Osteoblast (primary cell): ENCODE measurements around the gene P2RY14. TPM values are rescaled to one million over a fixed set of nuclear protein-coding genes. Genes with fewer than 3 reads are reported as not detected.

Experiments used
- DNase-seq: peaks from one replicate; pipeline ENCODE4 v3.0.0; 2011; ENCODE audit warnings: low spot score, mixed read lengths; ENCODE audit not compliant: insufficient read length; ENCODE audit errors: missing footprints
- H2AFZ ChIP-seq: 2 replicates; pipeline ENCODE4 v1.6.0; 2011; ENCODE audit warnings: mild to moderate bottlenecking, low read length
- H3K27ac ChIP-seq: 2 replicates; pipeline ENCODE4 v1.5.1; 2011; ENCODE audit warnings: mild to moderate bottlenecking, low read depth, low read length, moderate library complexity
- H3K27me3 ChIP-seq: 2 replicates; pipeline ENCODE4 v1.6.0; 2012; ENCODE audit warnings: mild to moderate bottlenecking, control low read depth, inconsistent platforms, low read length, moderate library complexity; ENCODE audit not compliant: insufficient read depth
- H3K36me3 ChIP-seq: 2 replicates; pipeline ENCODE4 v1.5.1; 2011; ENCODE audit warnings: mild to moderate bottlenecking, low read length, control low read depth, moderate library complexity; ENCODE audit not compliant: insufficient read depth
- H3K4me1 ChIP-seq: 2 replicates; pipeline ENCODE4 v1.5.1; 2011; ENCODE audit warnings: mild to moderate bottlenecking, low read length, control low read depth, moderate library complexity; ENCODE audit not compliant: insufficient read depth
- H3K4me2 ChIP-seq: 2 replicates; pipeline ENCODE4 v1.6.0; 2011; ENCODE audit warnings: mild to moderate bottlenecking, low read length; ENCODE audit not compliant: insufficient read depth
- H3K4me3 ChIP-seq: fragments of 200-600 bp; sonication (generic); 3 replicates; pipeline ENCODE4 v1.5.1; 2012; ENCODE audit warnings: mild to moderate bottlenecking, low read length, inconsistent platforms; ENCODE audit not compliant: insufficient read depth
- H3K79me2 ChIP-seq: 2 replicates; pipeline ENCODE4 v1.6.0; 2012; ENCODE audit warnings: mild to moderate bottlenecking, low read length, control low read depth, inconsistent platforms; ENCODE audit not compliant: insufficient read depth
- H3K9me3 ChIP-seq: 2 replicates; pipeline ENCODE4 v1.5.1; 2011; ENCODE audit warnings: low read depth, low read length, control low read depth
- H4K20me1 ChIP-seq: 2 replicates; pipeline ENCODE4 v1.6.0; 2012; ENCODE audit warnings: mild to moderate bottlenecking, low read length, control low read depth; ENCODE audit not compliant: insufficient read depth
- CTCF ChIP-seq: IDR thresholded peaks from 2 replicates; pipeline ENCODE4 v1.5.1; 2011; ENCODE audit warnings: mild to moderate bottlenecking, low read depth, low read length, moderate library complexity; ENCODE audit errors: extremely low read depth
- total RNA-seq: library from RNA; depleted of rRNA; stranded (reverse); fragments of >200 nt; gene quantifications from 2 replicates; pipeline ENCODE4 v1.2.3, GENCODE V29; 2012

Gene P2RY14
- total RNA-seq, 1 donor: not detected

- H3K4me3 ChIP-seq: no peak overlapping the region
- peaks cover 22% of the 10 kb centered on the region for H3K4me1 ChIP-seq
- TF ChIP-seq CTCF: no peak
- no peaks in the 10 kb centered on the region for H4K20me1 ChIP-seq
- H3K9me3 ChIP-seq: no peaks in the 10 kb centered on the region
- H2AFZ ChIP-seq: no peak overlapping the region
- H3K79me2 ChIP-seq: no peaks in the 10 kb centered on the region
- no peaks in the 10 kb centered on the region for H3K27me3 ChIP-seq
- DNase-seq: peak; percentile 52
- no peak overlapping the region for H3K27ac ChIP-seq
- no peak overlapping the region for H3K4me2 ChIP-seq
- H3K36me3 ChIP-seq: no peaks in the 10 kb centered on the region
Measured at GRCh38 chr3:151219056-151219455, 59.3 kb downstream of the P2RY14 start.

GRCh38 chr3:151218136-151218535, 60.2 kb downstream of the P2RY14 start:
- Histone ChIP-seq H2AFZ (no peak overlapping the region), H3K36me3 (no peaks in the 10 kb centered on the region), H4K20me1 (no peaks in the 10 kb centered on the region), H3K27me3 (no peaks in the 10 kb centered on the region), H3K4me2 (no peak overlapping the region), H3K27ac (peak overlapping the region; percentile 11), H3K9me3 (no peaks in the 10 kb centered on the region), H3K79me2 (no peaks in the 10 kb centered on the region), H3K4me3 (no peak overlapping the region), H3K4me1 (peaks cover 22% of the 10 kb centered on the region)
- TF ChIP-seq CTCF: no peak
- no peak for DNase-seq

GRCh38 chr3:151216641-151217607, 61.4 kb downstream of the P2RY14 start:
- Histone ChIP-seq H2AFZ (no peak overlapping the region), H3K4me1 (peaks cover 22% of the 10 kb centered on the region), H3K36me3 (no peaks in the 10 kb centered on the region), H3K27me3 (no peaks in the 10 kb centered on the region), H4K20me1 (no peaks in the 10 kb centered on the region), H3K4me2 (no peak overlapping the region), H3K9me3 (no peaks in the 10 kb centered on the region), H3K4me3 (no peak overlapping the region), H3K79me2 (no peaks in the 10 kb centered on the region), H3K27ac (peak overlapping the region; percentile 2)
- DNase-seq: peak; percentile 22
- TF ChIP-seq CTCF: no peak

- Histone ChIP-seq H3K27me3 (no peaks in the 10 kb centered on the region), H3K27ac (no peak overlapping the region), H3K9me3 (no peaks in the 10 kb centered on the region), H3K4me2 (no peak overlapping the region), H3K36me3 (no peaks in the 10 kb centered on the region), H3K79me2 (no peaks in the 10 kb centered on the region), H4K20me1 (no peaks in the 10 kb centered on the region), H3K4me1 (peaks cover 22% of the 10 kb centered on the region), H3K4me3 (no peak overlapping the region), H2AFZ (no peak overlapping the region)
- no peak for DNase-seq
- TF ChIP-seq CTCF: no peak
Measured at GRCh38 chr3:151214459-151214858, 63.9 kb downstream of the P2RY14 start.
